Skeletal muscle satellite cell (primary cell): ENCODE measurements around the gene U2AF1L4.

Source experiments
- H3K27me3 ChIP-seq: 2 replicates; pipeline ENCODE4 v1.7.0; 2013; ENCODE audit warnings: low read length; ENCODE audit not compliant: control insufficient read depth, insufficient read depth
- H3K36me3 ChIP-seq: 2 replicates; pipeline ENCODE4 v1.7.0; 2013; ENCODE audit warnings: mild to moderate bottlenecking, control low read depth, low read length; ENCODE audit not compliant: insufficient read depth
- H3K4me1 ChIP-seq: 2 replicates; pipeline ENCODE4 v1.7.0; 2013; ENCODE audit warnings: low read length; ENCODE audit not compliant: control insufficient read depth, insufficient read depth
- H3K4me2 ChIP-seq: 2 replicates; pipeline ENCODE4 v1.7.0; 2013; ENCODE audit warnings: mild to moderate bottlenecking, low read length
- H3K4me3 ChIP-seq: 2 replicates; pipeline ENCODE4 v1.7.0; 2013; ENCODE audit warnings: low read length
- H3K9ac ChIP-seq: 2 replicates; pipeline ENCODE4 v1.7.0; 2013; ENCODE audit warnings: mild to moderate bottlenecking, low read depth, low read length, moderate library complexity
- H3K9me3 ChIP-seq: replicated peaks from 2 replicates; pipeline ENCODE4 v1.7.0; 2013; ENCODE audit warnings: mild to moderate bottlenecking, control low read depth, low read length

Gene U2AF1L4

DNA sequence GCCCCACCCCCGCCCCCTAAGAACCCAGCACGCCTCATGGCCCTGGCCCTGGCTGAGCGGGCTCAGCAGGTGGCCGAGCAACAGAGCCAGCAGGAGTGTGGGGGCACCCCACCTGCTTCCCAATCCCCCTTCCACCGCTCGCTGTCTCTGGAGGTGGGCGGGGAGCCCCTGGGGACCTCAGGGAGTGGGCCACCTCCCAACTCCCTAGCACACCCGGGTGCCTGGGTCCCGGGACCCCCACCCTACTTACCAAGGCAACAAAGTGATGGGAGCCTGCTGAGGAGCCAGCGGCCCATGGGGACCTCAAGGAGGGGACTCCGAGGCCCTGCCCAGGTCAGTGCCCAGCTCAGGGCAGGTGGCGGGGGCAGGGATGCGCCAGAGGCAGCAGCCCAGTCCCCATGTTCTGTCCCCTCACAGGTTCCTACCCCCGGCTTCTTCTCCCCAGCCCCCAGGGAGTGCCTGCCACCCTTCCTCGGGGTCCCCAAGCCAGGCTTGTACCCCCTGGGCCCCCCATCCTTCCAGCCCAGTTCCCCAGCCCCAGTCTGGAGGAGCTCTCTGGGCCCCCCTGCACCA, 42.1 kb upstream of the U2AF1L4 start:
- Histone ChIP-seq H3K27me3 (no peaks in the 10 kb centered on the region), H3K9me3 (no peaks in the 10 kb centered on the region), H3K4me3 (no peak overlapping the region), H3K4me1 (no peaks in the 10 kb centered on the region), H3K36me3 (no peaks in the 10 kb centered on the region), H3K4me2 (no peak overlapping the region), H3K9ac (no peak overlapping the region)

DNA sequence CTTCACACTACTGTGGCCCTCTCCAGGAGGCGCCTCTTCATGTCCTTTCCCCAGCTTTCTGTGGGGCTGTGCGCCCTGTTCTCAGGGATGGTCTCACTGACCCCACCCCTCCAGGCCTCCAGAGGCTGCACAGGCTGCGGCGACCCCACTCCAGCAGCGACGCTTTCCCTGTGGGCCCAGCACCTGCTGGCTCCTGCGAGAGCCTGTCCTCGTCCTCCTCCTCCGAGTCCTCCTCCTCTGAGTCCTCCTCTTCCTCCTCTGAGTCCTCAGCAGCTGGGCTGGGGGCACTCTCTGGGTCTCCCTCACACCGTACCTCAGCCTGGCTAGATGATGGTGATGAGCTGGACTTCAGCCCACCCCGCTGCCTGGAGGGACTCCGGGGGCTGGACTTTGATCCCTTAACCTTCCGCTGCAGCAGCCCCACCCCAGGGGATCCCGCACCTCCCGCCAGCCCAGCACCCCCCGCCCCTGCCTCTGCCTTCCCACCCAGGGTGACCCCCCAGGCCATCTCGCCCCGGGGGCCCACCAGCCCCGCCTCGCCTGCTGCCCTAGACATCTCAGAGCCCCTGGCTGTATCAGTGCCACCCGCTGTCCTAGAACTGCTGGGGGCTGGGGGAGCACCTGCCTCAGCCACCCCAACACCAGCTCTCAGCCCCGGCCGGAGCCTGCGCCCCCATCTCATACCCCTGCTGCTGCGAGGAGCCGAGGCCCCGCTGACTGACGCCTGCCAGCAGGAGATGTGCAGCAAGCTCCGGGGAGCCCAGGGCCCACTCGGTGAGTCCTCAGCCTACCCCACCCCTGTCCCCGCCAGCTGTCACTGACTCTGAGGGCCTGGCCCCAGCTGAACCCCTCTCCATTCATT, 41.3 kb upstream of the U2AF1L4 start:
- Histone ChIP-seq H3K9me3 (no peaks in the 10 kb centered on the region), H3K4me2 (no peak overlapping the region), H3K4me3 (no peak overlapping the region), H3K4me1 (no peaks in the 10 kb centered on the region), H3K27me3 (no peaks in the 10 kb centered on the region), H3K9ac (no peak overlapping the region), H3K36me3 (no peaks in the 10 kb centered on the region)

DNA sequence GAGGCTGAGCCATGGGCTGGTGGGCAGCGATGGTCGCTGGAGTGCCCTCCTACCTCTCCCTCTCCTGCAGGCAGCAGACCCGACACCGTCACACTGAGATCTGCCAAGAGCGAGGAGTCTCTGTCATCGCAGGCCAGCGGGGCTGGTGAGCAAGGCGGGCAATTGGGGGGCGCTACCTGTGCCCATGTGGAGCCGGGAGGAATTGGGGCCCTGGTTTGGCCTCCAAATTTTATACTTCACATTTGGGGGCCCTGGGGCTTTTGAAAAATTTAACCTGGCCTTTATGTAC, 40.1 kb upstream of the U2AF1L4 start:
- H3K4me3 ChIP-seq: no peak overlapping the region
- H3K36me3 ChIP-seq: no peaks in the 10 kb centered on the region
- no peaks in the 10 kb centered on the region for H3K4me1 ChIP-seq
- no peak overlapping the region for H3K4me2 ChIP-seq
- H3K9ac ChIP-seq: no peak overlapping the region
- no peaks in the 10 kb centered on the region for H3K27me3 ChIP-seq
- no peaks in the 10 kb centered on the region for H3K9me3 ChIP-seq

DNA sequence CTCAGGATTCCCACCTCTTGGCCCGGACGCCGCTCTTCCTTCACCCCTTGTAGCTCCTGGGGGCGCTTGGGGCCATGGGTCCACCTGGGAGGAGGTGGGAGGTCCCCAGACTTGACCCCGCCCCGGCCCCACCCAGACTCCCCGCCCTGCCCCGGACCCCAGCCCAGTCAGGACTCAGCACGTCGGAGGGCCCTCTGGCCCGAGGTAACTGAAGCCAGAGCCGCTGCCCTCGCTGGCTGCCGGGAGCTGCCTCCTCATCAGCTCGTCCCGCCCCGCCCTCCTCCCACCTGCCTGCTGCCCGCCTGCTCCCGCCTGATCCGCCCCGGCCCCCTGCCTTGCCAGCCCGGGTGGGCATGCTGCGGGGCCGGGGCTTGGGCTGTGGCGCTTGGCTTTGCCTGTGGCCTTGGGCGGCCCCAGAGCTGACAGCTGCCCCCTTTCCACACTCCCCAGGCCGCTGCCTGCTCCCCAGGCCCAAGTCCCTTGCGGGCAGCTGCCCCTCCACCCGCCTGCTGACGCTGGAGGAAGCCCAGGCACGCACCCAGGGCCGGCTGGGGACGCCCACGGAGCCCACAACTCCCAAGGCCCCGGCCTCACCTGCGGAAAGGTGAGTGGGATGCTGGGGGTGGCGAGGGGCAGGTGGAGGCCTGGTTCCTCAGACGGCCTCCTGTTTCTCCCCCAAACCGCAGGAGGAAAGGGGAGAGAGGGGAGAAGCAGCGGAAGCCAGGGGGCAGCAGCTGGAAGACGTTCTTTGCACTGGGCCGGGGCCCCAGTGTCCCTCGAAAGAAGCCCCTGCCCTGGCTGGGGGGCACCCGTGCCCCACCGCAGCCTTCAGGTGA, 39.5 kb upstream of the U2AF1L4 start:
- peaks cover 3% of the 10 kb centered on the region for H3K36me3 ChIP-seq
- H3K9ac ChIP-seq: no peak overlapping the region
- no peak overlapping the region for H3K4me2 ChIP-seq
- H3K27me3 ChIP-seq: no peaks in the 10 kb centered on the region
- no peaks in the 10 kb centered on the region for H3K9me3 ChIP-seq
- no peak overlapping the region for H3K4me3 ChIP-seq
- no peaks in the 10 kb centered on the region for H3K4me1 ChIP-seq

DNA sequence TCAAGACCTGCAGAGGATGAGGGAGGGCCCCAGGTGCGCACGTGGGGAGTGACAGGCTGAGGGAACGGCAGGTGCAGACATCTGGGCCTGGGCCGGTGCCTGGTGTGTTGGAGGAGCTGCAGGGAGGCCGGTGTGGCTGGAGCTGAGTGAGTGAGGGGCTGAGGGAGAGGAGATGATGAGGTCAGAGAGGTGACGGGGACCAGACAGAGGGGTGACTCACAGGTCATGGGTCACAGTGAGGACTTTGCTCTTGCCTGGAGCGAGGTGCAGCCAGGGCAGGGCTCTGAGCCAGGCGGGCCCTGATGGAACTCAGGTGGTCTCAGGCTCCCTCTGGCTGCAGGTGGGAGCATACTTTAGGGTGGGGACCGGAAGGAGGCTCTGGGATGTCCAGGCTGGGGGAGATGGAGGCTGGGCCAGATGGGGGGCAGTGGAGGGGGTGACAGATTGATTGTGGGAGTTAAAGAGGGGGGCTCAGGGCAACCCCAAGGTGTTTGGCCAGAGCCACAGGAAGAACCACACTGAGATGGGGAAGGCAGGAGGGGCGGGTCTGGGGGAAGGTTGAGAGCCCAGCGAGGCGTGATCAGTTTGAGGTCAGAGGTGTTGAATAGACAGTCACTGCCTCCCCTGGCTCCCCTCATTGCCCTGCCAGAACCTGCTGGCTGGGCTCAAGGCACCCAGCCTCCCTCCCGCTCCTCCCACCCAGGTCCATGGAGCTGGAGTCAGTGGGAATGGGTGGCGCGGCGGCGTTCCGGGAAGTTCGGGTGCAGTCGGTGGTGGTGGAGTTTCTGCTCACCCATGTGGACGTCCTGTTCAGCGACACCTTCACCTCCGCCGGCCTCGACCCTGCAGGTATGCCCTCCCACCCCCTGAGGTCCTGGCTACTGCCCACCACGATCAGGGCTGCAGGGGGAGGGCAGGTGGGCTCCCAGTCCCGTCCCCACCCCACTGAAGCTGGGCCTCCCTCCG, 38.5 kb upstream of the U2AF1L4 start:
- H3K27me3 ChIP-seq: no peaks in the 10 kb centered on the region
- H3K9me3 ChIP-seq: no peaks in the 10 kb centered on the region
- H3K4me1 ChIP-seq: no peaks in the 10 kb centered on the region
- no peak overlapping the region for H3K4me3 ChIP-seq
- no peak overlapping the region for H3K4me2 ChIP-seq
- H3K9ac ChIP-seq: no peak overlapping the region
- peaks cover 3% of the 10 kb centered on the region for H3K36me3 ChIP-seq

DNA sequence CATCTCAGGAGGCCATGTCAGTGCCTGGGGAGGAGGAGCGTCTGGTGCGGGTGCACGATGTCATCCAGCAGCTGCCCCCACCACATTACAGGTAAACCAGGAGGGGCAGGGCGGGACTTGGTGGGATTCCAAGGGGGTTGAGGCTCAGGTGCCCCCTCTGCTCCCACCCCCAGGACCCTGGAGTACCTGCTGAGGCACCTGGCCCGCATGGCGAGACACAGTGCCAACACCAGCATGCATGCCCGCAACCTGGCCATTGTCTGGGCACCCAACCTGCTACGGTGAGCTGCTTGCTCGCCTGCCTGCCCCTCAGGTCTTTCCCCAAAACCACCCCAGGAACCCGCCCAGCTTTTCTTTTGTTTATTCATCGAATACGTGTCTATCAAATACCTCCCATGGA, 37.4 kb upstream of the U2AF1L4 start:
- no peaks in the 10 kb centered on the region for H3K9me3 ChIP-seq
- no peak overlapping the region for H3K4me3 ChIP-seq
- H3K4me1 ChIP-seq: no peaks in the 10 kb centered on the region
- no peak overlapping the region for H3K4me2 ChIP-seq
- peaks cover 3% of the 10 kb centered on the region for H3K36me3 ChIP-seq
- H3K9ac ChIP-seq: no peak overlapping the region
- H3K27me3 ChIP-seq: no peaks in the 10 kb centered on the region

DNA sequence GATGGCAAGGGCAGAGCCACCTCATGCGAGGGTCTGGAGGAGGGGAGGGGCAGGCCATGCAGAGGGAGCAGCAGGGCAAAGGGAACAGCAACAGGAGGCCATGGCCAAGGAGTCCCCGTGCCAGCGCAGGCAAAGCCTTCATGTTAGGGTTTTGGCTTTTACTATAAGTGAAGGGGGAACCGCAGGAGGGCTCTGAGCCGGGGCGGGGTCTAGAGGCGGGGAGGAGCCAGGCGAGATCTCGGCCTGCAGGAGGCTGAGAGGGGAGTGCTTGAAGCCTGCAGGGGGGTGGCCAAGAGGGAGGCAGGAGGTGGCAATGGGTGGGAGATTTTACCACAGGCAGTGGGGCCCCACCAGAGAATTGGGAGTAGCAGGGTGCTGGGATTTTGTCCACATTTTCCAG, 36.4 kb upstream of the U2AF1L4 start:
- Histone ChIP-seq H3K36me3 (peaks cover 3% of the 10 kb centered on the region), H3K9me3 (no peaks in the 10 kb centered on the region), H3K4me2 (no peak overlapping the region), H3K9ac (no peak overlapping the region), H3K4me1 (no peaks in the 10 kb centered on the region), H3K4me3 (no peak overlapping the region), H3K27me3 (no peaks in the 10 kb centered on the region)

DNA sequence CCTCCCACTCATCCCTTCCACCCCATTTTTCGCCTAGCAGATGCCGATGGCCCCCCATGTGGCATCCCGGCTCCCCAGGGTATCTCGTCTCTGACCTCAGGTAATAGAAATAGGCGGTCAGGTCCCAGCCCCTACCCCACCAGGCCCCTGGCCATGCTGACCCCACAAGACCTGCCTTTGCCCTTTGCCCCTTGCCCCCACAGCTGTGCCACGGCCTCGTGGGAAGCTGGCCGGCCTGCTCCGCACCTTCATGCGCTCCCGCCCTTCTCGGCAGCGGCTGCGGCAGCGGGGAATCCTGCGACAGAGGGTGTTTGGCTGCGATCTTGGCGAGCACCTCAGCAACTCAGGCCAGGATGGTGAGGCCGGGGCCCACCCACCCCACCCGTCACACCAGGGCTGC, 35.5 kb upstream of the U2AF1L4 start:
- Histone ChIP-seq H3K4me2 (no peak overlapping the region), H3K9me3 (no peaks in the 10 kb centered on the region), H3K27me3 (no peaks in the 10 kb centered on the region), H3K9ac (no peak overlapping the region), H3K4me3 (no peak overlapping the region), H3K4me1 (peaks cover 4% of the 10 kb centered on the region), H3K36me3 (peaks cover 3% of the 10 kb centered on the region)

DNA sequence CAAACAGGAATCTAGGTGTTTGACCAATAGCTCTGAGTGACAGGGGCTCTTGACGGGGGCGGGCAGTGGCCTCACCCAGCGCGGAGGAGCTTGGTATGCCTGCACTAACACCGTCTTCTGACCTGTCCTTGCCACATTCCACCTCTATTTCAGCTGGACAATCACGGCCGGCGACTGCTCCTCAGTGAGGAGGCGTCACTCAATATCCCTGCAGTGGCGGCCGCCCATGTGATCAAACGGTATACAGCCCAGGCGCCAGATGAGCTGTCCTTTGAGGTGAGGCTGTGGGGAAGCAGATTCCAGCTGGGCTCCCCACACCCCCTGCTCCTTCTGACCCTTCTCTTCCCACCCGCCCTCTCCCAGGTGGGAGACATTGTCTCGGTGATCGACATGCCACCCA, 34.8 kb upstream of the U2AF1L4 start:
- peaks cover 4% of the 10 kb centered on the region for H3K4me1 ChIP-seq
- H3K27me3 ChIP-seq: no peaks in the 10 kb centered on the region
- peaks cover 3% of the 10 kb centered on the region for H3K36me3 ChIP-seq
- H3K4me3 ChIP-seq: no peak overlapping the region
- no peak overlapping the region for H3K4me2 ChIP-seq
- no peak overlapping the region for H3K9ac ChIP-seq
- no peaks in the 10 kb centered on the region for H3K9me3 ChIP-seq

DNA sequence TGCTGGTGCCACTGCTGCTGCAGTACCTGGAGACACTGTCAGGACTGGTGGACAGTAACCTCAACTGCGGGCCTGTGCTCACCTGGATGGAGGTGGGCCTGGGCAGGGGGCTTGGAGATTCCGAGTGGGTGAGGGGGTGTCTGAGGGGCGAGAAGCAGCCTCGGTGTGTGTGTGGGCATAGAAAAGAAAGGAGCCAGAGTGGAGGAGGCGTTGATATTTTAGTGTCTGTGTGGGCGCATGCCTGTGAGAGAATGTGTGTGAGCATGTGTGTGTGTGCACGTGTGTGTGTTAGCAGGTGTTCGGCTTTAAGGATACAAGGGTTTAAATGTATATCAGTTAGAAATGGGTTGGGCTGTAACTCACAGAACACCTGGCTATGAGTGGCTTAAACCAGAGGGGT, 33.8 kb upstream of the U2AF1L4 start:
- Histone ChIP-seq H3K27me3 (no peaks in the 10 kb centered on the region), H3K4me1 (peaks cover 9% of the 10 kb centered on the region), H3K4me3 (no peak overlapping the region), H3K36me3 (peaks cover 3% of the 10 kb centered on the region), H3K9ac (no peak overlapping the region), H3K9me3 (no peaks in the 10 kb centered on the region), H3K4me2 (no peak overlapping the region)

DNA sequence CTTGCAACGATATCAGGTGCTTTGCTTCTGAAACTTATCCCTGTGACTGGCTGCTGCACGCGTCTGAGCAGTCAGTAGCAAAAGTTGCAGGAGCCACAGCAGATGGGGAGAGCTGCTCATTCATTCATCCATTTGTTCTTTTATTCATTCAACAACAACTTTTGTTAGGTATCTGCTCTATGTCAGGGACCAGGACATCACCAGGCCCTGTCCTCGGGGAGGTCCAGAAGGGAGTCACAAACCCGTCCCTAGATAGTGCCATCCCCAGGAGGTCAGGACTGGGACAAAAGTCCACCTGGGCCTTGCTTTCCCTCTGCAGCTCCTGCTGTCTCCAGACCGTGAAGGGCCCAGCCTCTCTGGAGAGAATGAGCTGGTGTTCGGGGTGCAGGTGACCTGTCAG, 32.7 kb upstream of the U2AF1L4 start:
- peaks cover 3% of the 10 kb centered on the region for H3K36me3 ChIP-seq
- H3K4me1 ChIP-seq: peaks cover 9% of the 10 kb centered on the region
- H3K9me3 ChIP-seq: no peaks in the 10 kb centered on the region
- H3K27me3 ChIP-seq: no peaks in the 10 kb centered on the region
- H3K4me2 ChIP-seq: no peak overlapping the region
- H3K9ac ChIP-seq: no peak overlapping the region
- no peak overlapping the region for H3K4me3 ChIP-seq
